ENCODE results near the gene QSER1. TPM values are rescaled to one million over a fixed set of nuclear protein-coding genes. Genes with fewer than 3 reads are reported as not detected.

The QSER1 gene
- total and polyA plus RNA-seq, 2 donors (not counting 1 experiment from before 2014, with no cell fraction given) = 9.6 to 17.2 TPM

DNA sequence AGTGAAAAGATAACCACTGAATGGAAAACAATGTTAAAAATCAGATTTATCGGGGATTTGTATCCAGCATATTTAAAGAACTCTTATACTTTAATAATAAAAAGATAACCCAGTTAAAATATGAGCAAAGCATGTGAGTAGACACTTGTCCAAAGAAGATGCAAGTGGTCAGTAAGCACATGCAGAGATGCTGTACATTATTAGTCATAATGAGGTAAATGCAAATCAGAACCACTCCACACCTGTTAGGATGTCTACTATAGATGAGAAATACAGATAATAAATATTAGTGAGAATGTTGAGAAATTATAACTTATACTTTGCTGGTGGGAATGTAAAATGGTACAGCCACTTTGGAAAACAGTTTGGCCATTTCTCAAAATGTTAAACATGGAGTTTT, 28.0 kb downstream of the QSER1 start:
- no peak for DNase-seq (ENCODE audit: low read depth in 2 of 2)
- Histone ChIP-seq H4K20me1 (ENCODE audit: control insufficient read depth, extremely low read depth, insufficient read depth, low read length) (no peaks in the 10 kb centered on the region), H3K27ac (ENCODE audit: insufficient read depth, low read length) (no peak overlapping the region), H3K9ac (ENCODE audit: insufficient read depth, low read length) (no peak overlapping the region), H3K4me1 (ENCODE audit: control insufficient read depth, extremely low read depth, insufficient read depth, low read length) (no peaks in the 10 kb centered on the region), H3K79me2 (ENCODE audit: control insufficient read depth, insufficient read depth, low read length) (peaks cover 3% of the 10 kb centered on the region), H3K4me2 (ENCODE audit: extremely low read depth, insufficient read depth, low read length) (no peak overlapping the region), H3K4me3 (replicated peaks in 1 of 4; ENCODE audit: control extremely low read depth in 1 of 4, insufficient read depth in 1 of 4, low read depth in 3 of 4, low read length in 4 of 4) (no peak overlapping the region), H3K9me3 (ENCODE audit: control insufficient read depth, insufficient read depth, low read depth, low read length) (no peaks in the 10 kb centered on the region), H3K27me3 (ENCODE audit: control insufficient read depth, insufficient read depth, low read length) (no peaks in the 10 kb centered on the region), H3K36me3 (ENCODE audit: control insufficient read depth, insufficient read depth, low read length) (no peaks in the 10 kb centered on the region), H2AFZ (ENCODE audit: low read length) (no peak overlapping the region)
- TF ChIP-seq EZH2 (IDR thresholded peaks at IDR 0.05; ENCODE audit: low read length, missing control alignments) = no peak
- TF ChIP-seq, protein P1, sequence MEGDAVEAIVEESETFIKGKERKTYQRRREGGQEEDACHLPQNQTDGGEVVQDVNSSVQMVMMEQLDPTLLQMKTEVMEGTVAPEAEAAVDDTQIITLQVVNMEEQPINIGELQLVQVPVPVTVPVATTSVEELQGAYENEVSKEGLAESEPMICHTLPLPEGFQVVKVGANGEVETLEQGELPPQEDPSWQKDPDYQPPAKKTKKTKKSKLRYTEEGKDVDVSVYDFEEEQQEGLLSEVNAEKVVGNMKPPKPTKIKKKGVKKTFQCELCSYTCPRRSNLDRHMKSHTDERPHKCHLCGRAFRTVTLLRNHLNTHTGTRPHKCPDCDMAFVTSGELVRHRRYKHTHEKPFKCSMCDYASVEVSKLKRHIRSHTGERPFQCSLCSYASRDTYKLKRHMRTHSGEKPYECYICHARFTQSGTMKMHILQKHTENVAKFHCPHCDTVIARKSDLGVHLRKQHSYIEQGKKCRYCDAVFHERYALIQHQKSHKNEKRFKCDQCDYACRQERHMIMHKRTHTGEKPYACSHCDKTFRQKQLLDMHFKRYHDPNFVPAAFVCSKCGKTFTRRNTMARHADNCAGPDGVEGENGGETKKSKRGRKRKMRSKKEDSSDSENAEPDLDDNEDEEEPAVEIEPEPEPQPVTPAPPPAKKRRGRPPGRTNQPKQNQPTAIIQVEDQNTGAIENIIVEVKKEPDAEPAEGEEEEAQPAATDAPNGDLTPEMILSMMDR (conservative IDR thresholded peaks at IDR 0.05 in 1 of 2, IDR thresholded peaks at IDR 0.05 in 1 of 2; ENCODE audit: low read depth in 1 of 2, low read length in 2 of 2) = no peak

DNA sequence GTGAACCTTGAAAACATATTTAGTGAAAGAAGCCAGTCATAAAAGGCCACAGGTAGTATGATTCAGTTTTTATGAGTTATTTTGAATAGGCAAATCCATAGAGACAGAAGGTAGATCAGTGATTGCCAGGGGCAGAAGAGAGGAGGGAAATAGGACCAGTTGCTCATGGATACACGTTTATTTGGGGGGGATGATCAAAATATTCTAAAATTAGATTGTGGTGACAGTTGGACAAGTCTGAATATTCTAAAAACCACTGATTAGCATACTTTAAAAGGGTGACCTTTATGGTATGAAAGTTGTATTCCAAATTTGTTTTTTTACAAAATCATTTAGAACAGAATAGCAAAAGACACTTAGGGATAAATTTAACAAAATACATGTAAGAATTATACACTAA, 28.6 kb downstream of the QSER1 start:
- no peaks in the 10 kb centered on the region for H3K27me3 ChIP-seq (ENCODE audit: control insufficient read depth, insufficient read depth, low read length)
- TF ChIP-seq, protein P1 (conservative IDR thresholded peaks at IDR 0.05 in 1 of 2, IDR thresholded peaks at IDR 0.05 in 1 of 2; ENCODE audit: low read depth in 1 of 2, low read length in 2 of 2) = no peak
- no peak for TF ChIP-seq EZH2 (IDR thresholded peaks at IDR 0.05; ENCODE audit: low read length, missing control alignments)
- H4K20me1 ChIP-seq (ENCODE audit: control insufficient read depth, extremely low read depth, insufficient read depth, low read length) = no peaks in the 10 kb centered on the region
- H3K9me3 ChIP-seq (ENCODE audit: control insufficient read depth, insufficient read depth, low read depth, low read length) = no peaks in the 10 kb centered on the region
- H3K4me3 ChIP-seq (replicated peaks in 1 of 4; ENCODE audit: control extremely low read depth in 1 of 4, insufficient read depth in 1 of 4, low read depth in 3 of 4, low read length in 4 of 4) = no peak overlapping the region
- no peak for DNase-seq (ENCODE audit: low read depth in 2 of 2)
- H3K4me1 ChIP-seq (ENCODE audit: control insufficient read depth, extremely low read depth, insufficient read depth, low read length) = no peaks in the 10 kb centered on the region
- no peak overlapping the region for H3K4me2 ChIP-seq (ENCODE audit: extremely low read depth, insufficient read depth, low read length)
- H3K36me3 ChIP-seq (ENCODE audit: control insufficient read depth, insufficient read depth, low read length) = no peaks in the 10 kb centered on the region
- peaks cover 7% of the 10 kb centered on the region for H3K79me2 ChIP-seq (ENCODE audit: control insufficient read depth, insufficient read depth, low read length)
- H3K9ac ChIP-seq (ENCODE audit: insufficient read depth, low read length) = no peak overlapping the region
- H3K27ac ChIP-seq (ENCODE audit: insufficient read depth, low read length) = no peak overlapping the region
- H2AFZ ChIP-seq (ENCODE audit: low read length) = no peak overlapping the region

DNA sequence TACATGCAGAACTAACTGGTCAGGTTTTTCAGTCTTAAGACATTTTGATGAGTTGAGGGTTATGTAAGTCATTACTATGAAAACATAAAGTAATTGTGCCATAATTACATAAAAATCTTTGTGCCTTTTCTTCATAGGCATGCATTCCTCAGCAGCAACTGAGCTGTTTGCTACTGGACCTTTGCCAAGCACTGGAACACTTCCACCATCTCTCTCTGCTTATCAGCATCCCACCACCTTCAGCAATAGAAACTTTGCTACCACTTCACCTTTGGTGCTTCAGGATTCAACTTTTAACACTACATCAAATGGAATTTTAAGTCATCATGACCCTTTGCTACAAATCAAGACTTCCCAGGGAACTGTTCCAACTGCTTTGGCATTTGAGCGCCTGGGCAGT, 39.0 kb downstream of the QSER1 start:
- DNase-seq (ENCODE audit: low read depth in 2 of 2) = peak in 1 of 2 donors; percentile 16
- TF ChIP-seq, protein P1 (conservative IDR thresholded peaks at IDR 0.05 in 1 of 2, IDR thresholded peaks at IDR 0.05 in 1 of 2; ENCODE audit: low read depth in 1 of 2, low read length in 2 of 2) = no peak
- no peak for TF ChIP-seq EZH2 (IDR thresholded peaks at IDR 0.05; ENCODE audit: low read length, missing control alignments)

More for the DNA sequence above, 39.0 kb downstream of the QSER1 start:
- Histone ChIP-seq H3K9me3 (ENCODE audit: control insufficient read depth, insufficient read depth, low read depth, low read length) (no peaks in the 10 kb centered on the region), H3K4me1 (ENCODE audit: control insufficient read depth, extremely low read depth, insufficient read depth, low read length) (no peaks in the 10 kb centered on the region), H3K9ac (ENCODE audit: insufficient read depth, low read length) (no peak overlapping the region), H4K20me1 (ENCODE audit: control insufficient read depth, extremely low read depth, insufficient read depth, low read length) (no peaks in the 10 kb centered on the region), H3K4me3 (replicated peaks in 1 of 4; ENCODE audit: control extremely low read depth in 1 of 4, insufficient read depth in 1 of 4, low read depth in 3 of 4, low read length in 4 of 4) (no peak overlapping the region), H3K27ac (ENCODE audit: insufficient read depth, low read length) (no peak overlapping the region), H2AFZ (ENCODE audit: low read length) (no peak overlapping the region), H3K36me3 (ENCODE audit: control insufficient read depth, insufficient read depth, low read length) (peaks cover 7% of the 10 kb centered on the region), H3K4me2 (ENCODE audit: extremely low read depth, insufficient read depth, low read length) (no peak overlapping the region), H3K27me3 (ENCODE audit: control insufficient read depth, insufficient read depth, low read length) (no peaks in the 10 kb centered on the region), H3K79me2 (ENCODE audit: control insufficient read depth, insufficient read depth, low read length) (no peaks in the 10 kb centered on the region)
